GM12864 (cell line): ENCODE results near the gene CD58.
A peak's percentile ranks its signal among the peaks of the same experiment; 100 is the strongest.

ENCODE experiments used
- DNase-seq: peaks from one replicate; pipeline ENCODE4 v3.0.0-alpha.2; 2011; ENCODE audit warnings: low read depth
- H3K4me3 ChIP-seq: 2 replicates; pipeline ENCODE4 v1.5.1; 2011; ENCODE audit warnings: mild to moderate bottlenecking, low read depth, low read length, control low read depth
- TF ChIP-seq, protein P1 (sequence below): IDR thresholded peaks from 2 replicates; pipeline ENCODE4 v1.5.1; 2011; ENCODE audit warnings: low read depth, mild to moderate bottlenecking, moderate library complexity, low read length, control low read depth, inconsistent platforms; ENCODE audit errors: missing control alignments

CD58 gene

DNA sequence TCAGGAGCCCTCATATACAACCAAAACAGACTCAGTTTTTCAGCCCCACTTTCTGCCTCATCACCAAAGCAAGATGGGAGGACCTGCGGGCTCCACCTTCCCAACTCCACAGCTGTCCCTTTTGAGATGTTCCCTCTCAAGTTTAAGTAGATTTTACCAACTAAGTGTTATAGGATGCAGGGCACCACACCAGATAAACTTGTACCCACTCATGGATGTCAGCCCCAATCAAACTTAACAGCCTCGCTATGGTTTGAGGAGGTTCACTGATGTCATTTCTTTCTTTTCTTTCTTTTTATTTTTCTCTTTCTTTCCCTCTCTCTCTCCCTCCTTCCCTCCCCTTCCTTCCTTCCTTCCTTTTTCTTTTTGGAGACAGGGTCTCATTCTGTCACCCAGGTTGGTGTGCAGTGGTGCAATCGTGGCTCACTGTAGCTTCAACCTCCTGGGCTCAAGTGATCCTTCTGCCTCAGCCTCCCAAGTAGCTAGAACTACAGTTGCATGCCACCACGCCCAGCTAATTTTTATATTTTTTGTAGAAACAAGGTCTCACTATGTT lies 13.4 kb downstream of the CD58 start:
- TF ChIP-seq, protein P1, sequence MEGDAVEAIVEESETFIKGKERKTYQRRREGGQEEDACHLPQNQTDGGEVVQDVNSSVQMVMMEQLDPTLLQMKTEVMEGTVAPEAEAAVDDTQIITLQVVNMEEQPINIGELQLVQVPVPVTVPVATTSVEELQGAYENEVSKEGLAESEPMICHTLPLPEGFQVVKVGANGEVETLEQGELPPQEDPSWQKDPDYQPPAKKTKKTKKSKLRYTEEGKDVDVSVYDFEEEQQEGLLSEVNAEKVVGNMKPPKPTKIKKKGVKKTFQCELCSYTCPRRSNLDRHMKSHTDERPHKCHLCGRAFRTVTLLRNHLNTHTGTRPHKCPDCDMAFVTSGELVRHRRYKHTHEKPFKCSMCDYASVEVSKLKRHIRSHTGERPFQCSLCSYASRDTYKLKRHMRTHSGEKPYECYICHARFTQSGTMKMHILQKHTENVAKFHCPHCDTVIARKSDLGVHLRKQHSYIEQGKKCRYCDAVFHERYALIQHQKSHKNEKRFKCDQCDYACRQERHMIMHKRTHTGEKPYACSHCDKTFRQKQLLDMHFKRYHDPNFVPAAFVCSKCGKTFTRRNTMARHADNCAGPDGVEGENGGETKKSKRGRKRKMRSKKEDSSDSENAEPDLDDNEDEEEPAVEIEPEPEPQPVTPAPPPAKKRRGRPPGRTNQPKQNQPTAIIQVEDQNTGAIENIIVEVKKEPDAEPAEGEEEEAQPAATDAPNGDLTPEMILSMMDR, result no peak
- peak overlapping the region; percentile 7; the same call in 1 of the 2 replicates for H3K4me3 ChIP-seq
- no peak for DNase-seq

DNA sequence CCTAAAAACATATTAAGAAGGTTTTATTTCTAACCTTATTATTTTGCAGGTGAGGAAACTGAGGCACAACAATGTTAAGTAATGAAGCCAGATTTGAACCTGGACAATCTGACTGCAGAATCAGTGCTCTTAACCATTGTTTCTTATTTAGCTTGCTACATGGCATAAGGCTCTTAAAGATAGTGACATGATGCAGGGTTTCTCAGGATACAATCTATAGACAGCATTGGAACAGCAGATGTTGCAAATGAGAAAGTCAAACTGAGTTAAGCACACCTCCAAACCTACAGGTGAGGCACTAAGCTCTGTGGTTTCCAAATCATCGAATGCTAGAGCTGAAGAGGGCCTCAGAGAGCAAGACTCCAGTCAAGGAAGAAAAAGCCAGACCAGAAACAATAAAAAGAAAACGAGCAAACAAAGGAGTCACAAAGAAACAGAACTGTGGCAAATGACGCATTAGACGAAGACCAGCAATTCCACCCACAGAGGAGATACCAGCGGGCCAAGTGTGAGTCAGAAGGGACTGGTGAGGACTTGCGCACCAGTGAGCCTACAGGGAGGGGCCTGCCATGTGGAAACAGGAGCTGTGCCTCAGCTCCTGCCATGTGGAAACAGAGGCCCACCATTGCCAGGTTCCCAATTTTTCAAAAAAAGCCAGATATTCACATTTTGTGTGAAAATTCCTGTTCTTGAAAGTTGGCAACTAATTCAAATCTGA lies 14.4 kb downstream of the CD58 start:
- TF ChIP-seq, protein P1, result no peak
- H3K4me3 ChIP-seq, result no peak overlapping the region; the same call in 1 of the 2 replicates
- peak; percentile 89 for DNase-seq

DNA sequence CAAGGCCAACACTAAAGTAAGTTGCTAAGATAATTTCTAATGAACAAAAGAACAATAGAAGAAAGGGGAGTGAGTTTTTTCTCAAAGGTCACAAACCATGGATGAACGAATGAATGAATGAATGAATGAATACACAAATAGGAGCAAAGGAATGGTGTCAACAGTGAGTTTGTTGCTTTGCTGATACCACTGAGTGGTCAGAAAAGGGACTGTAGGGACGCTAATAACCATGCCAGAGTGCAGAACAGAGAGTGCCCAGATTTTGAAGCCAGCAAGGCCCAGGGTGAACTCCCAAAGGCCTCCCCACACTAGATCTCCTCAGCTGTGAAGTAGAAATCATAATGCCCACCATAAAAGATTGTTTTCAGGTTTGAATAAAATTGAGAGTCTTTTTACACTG lies 15.9 kb downstream of the CD58 start:
- H3K4me3 ChIP-seq, result no peak overlapping the region
- TF ChIP-seq, protein P1, result no peak

DNA sequence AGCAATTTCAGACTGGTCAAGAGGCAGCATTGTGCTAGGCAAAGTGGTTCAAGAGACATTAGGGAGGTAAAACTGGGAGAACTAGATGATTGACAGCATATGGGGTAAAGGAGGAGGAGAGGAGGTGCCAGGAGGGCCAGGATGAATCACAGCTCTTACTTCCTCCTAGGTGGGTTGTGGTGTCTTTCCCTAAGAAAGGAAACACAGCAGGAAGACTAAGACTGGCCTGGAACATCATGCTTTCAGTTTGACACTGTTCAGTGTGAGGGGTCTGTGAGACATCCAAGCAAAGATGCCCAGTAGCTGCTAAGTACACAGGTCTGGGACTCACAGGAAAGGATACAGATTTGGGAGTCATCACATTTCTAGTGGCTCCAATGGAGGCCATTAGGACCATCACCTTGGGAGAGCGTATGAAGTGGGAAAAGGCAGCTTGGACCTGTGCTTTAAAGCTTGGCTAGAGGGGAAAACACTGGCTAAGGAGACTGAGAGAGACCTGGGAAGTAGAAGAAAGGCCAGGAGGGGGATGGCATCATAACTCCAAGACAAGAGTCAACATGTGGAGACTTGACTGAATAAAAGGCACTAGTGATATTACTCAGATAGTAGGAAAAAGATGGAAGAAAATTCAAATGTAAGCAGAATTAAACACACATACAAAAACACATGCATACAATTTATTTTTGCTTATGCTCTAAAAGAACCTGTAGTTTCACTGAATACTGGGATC lies 17.3 kb downstream of the CD58 start:
- DNase-seq, result no peak
- TF ChIP-seq, protein P1, result no peak
- no peak overlapping the region; the same call in 1 of the 2 replicates for H3K4me3 ChIP-seq

More for the DNA sequence above, 15.9 kb downstream of the CD58 start:
- DNase-seq, result no peak

DNA sequence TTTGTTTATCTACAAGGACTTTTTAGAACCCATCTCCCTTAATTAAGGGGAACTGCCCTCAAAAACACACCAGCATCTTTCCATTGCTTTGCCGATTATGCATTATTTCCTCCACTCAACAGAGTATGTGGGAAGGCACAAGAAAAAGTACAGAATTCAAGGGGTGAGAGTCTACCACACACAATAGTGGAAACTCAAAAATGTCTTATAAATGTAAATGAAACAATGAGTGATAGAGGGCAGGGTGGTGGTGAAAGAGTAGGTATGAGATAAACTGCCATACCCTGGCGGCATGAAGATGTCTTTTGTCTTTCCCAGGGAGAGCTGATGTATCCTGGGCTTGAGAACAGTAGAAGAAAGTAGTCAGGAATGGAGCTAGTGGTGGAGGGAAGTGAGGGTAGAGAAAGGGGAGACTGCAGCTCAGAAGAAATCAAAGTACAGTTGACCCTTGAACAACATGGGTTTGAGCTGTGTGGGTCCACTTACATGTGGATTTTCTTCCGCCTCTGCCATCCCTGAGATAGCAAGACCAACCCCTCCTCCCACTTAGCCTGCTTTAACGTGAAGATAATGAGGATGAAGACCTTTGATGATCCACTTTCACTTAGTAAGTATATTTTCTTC lies 24.4 kb downstream of the CD58 start:
- H3K4me3 ChIP-seq, result no peak overlapping the region
- TF ChIP-seq, protein P1, result no peak
- DNase-seq, result no peak

DNA sequence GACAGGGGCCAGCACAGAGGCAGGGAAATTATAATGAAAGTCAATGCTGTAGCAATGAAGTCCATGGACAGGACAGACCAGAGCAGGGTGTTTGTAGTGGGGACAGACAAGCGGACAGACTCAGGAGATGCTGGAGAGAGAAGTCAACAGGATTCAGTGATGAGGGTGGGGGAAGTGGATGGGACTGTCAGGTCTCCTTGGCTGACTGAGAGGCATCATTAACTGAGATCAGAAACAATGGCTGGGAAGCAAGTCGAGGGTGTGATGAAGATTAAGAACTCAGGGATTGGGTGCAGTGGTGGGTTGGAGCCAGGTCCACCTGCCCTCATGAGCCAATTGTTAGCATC lies 25.5 kb downstream of the CD58 start:
- no peak for DNase-seq
- TF ChIP-seq, protein P1, result no peak
- peak overlapping the region; percentile 6; the same call in 1 of the 2 replicates for H3K4me3 ChIP-seq
